Fibroblast of peridontal ligament (primary cell): ENCODE results near the gene CISTR.
"Not testable (repeated sequence)": the region's sequence is repeated elsewhere in the genome, so short reads cannot be mapped to it uniquely, and the experiment has no call there.

Experiments used
- DNase-seq: peaks from one replicate; pipeline ENCODE4 v3.0.0-alpha.2; 2010; ENCODE audit errors: extremely low read depth

Gene CISTR

DNA sequence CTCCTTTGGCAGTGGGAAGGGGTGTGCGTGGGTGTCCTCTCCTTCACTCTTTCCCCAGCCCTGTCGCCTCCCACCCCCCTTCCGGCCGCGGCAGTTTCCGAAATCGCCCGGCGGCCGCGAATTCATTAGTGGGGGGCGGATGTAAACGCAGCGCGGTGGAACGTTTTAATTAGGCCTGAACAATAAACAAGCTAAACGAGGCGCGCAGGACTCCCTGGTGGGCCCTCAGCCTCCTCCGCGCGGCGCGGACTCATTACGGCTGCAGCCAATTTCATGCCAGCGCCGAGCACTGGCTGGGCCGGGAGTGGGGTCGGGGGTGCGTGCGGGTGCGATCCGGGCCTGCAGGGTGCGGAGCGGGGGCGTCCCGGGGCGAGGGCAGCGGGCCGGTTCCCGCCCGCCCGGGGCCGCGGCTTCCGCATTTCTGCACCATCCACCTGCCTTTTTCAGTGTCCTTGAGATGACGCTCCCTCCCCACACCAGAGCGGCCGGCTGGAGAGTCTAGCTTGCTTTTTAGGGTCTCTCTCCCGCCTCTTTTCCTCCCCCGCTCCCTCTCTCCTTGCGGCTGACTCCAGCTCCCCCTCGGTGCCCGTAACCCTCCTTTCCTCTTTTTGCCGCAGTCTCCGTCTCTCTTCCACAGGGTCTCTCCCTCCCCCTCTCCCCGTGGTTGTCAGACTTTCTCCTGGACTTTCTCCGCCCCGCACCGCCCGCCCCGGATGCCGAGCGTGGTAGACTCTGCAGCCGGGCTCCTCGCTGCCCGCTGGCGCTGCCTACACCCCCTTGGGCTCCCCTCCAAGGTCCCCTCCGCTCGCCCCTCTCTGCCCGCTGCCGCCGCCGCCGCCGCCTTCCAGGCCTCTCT lies at the start of gene CISTR:
Gene CISTR (minus strand): TSS at position 644 of the 856 bp plus-strand sequence.
- no peak for DNase-seq

DNA sequence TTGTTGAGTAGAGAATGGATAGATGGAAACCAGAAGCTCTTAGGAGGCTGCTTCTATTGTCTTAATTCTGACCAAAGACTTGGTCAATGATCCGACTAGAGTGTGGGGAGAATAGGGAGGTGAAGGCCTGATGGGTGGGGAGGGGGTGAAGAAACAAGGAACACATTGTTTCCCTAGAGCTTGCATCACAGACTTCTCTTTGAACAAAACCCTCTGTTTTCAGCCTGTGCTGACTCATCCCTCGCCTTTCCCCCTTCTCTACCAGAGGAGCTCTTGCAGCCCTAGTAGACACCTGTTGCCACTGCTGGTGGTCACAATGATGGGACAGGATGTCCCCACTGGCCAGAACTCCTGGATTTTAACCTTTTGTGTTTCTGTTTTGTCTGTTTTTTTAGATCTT lies 46.8 kb upstream of the CISTR start:
- DNase-seq, result no peak

DNA sequence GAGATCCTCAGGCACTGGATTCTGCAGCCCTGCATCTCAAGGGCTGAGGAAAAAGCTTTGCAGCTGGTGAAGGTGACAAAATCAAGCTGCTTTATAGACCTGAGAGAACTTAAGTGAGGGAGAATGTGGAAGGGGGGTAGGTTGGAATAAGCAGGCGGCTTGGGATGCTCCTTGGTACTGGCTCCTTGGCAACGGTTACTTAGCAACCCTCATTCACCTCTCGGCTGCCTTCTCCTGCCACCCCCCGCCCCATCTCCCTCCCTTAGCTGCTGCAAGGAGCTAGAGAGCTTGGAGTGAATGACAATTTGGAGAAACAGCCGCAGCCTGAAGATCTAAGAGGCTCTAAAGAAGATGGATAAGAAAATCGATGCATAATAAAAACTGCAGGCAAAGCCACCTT lies 44.1 kb upstream of the CISTR start:
- DNase-seq, result no peak

DNA sequence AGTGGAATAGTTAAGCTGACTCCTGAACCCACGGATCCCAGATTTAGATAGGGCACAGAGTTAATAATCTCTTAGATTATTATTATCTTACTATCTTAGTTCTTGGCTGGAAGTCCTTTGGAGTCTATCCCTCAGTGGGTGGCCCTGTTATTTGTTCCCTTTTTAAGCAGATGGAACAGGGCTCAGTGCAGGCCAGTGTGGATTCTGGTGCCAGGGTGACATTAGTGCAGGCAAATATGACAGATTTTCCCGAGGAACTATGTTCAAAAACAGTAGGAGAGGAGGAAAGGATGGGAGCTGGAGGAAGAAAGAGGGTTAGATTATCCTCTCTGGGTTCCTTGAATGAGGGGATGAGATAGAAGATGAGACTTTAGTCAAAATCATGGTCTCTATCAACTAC lies 41.4 kb upstream of the CISTR start:
- no peak for DNase-seq

DNA sequence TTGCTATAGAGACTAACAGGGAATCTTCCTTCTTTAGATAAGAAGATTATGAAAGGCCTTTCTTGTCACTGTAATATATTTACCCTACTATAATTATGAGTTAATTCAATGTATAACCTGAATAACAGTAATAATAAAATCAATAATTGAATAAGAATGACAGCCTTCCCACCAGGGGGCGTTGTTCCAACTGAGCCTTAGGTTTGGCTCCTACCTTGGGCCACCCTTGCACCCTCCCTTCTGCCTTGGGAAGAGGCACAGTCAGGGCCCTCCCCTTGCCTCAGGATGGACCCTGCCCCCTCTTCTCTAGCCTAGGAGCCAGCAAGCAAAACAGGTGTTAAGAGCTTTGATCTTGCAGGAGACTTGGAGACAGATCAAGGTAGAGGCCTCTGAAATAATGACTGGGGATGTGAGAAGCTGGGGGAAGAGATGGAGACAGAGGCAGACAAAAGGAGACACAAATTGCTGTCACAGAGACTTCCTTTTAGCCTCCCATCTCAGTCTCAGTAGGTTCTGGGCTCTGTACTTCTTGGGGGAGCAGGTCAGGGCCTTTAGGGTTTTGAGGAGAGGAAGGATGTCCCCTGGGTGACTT lies 40.1 kb upstream of the CISTR start:
- DNase-seq, result no peak

DNA sequence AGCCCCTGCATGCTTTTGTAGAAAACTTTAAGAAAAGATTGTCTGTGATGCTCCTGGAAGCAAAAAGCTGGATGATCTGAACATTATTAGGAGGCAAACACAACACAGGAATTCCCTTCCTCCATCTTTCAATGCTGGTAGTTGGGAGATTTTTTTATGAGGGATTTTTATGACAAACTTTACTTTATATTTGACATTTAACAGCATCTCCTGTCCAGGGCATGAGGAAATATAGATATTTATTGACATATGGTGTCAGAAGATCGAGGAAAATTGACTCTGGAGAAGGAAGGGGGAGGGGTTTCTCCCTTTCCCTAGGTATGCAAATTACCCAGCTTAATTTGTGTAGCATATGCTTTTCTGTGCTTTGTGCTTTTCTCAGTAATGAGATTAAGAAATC lies 37.8 kb upstream of the CISTR start:
- no peak for DNase-seq

DNA sequence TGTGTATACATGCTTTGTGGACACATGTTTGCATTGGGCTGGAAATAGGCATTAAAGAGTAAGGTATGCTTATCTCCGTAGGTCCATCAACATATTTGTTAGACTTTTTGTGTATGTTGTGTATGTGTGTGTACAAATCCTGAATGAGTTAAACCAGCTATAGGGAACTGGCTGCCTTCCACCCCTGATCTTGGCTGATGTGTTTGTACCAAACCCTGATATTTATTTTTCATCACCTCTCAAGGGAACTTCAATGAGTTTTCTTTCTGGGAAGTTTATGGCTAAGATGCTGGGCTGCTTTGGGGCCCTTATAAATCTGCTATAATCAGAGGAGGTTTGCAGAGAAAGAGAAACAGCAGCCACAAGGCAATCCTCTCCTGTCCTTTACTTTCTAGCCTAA lies 37.1 kb upstream of the CISTR start:
- no peak for DNase-seq

DNA sequence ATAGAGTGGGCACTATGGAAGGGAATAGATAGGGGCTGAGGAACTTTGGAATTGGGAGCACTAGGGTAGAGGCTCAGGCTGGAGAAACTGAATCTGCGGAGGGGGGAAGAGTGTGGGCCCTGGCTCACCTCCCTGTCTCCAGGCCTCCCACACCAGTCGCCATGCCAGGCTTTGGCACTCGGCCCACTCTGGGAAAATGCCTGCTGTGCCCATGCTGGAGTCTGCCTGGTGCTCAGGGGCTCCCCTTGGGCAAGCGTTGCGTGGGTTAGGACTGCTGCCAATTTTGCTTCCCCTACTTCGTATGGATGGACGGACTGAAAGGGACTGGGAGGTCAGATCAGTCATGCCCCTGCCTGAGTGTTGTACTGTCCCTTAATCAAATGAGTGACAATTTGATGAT lies 34.6 kb upstream of the CISTR start:
- DNase-seq, result no peak

DNA sequence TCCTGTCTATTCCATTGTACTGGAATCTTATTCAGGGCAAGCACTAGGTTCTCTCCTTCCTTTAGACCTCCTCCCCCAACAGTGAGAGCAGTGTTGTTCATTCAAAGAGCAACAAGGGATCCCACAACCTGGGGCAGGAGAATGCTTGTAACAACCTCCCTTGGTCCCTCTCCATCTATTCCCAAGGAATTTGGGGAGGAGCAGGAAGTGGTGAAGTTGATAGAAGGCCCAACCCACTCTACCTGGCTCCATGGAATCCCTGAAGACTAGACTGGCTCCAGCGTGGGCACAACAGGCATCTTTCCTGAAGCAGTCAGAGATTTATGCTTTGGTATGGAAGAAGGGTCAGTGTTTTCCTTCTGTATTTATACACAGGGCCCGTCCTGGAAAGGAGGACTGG lies 33.4 kb upstream of the CISTR start:
- no peak for DNase-seq

DNA sequence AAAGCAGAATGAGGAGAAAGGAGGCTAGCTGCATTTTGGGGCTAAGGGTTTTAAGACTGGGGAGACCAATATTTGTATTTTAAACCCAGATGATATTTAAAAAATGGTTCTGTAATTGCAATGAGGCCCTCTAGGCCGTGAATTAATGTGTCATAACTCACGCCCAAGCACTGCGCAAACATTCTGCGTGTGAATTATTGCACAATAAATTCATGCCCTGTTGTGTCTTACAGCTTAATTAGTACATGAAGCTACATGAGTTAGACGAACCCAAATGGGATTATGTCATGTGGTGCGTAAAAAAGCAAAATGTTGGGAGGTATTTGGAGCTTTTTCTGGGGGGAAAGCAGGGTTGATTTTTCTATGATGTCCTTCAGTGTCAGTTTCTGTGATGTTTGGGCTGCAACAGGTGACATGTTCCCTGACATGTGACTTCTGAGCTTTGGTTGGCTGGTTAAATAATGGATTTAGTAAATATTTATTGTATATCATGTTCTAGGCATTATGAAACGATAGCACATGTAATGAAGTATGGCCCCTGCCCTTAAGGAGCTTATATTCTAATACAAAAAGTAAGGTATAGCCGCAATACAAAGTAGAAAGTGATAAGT lies 30.4 kb upstream of the CISTR start:
- DNase-seq, result no peak

DNA sequence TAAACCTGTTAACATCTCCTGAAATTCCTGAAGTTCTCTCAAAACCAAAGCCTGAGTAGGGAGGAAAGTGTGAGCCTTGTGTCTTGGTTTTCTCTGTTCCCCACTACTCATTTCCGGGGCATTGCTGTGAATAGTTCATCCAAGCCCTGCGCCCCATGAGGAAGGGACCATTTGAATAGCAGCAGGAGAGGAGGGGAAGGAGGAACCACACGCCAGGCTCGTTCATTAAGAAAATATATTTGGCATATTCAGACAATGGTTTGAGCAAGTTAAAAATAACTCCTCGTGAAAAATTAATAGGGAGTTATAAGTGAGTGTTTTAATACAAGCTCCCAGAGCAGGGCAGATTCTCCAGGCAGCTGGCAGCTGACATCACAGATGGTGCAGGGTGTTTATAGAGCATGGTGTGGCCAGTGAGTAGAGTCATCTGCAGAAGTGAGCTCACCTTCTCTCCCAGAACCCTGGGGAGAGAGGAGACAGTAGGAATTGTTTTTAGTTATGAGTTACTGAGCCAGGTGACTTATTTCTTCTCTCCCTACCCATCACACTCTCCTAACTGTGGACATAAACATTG lies 29.5 kb upstream of the CISTR start:
- no peak for DNase-seq

DNA sequence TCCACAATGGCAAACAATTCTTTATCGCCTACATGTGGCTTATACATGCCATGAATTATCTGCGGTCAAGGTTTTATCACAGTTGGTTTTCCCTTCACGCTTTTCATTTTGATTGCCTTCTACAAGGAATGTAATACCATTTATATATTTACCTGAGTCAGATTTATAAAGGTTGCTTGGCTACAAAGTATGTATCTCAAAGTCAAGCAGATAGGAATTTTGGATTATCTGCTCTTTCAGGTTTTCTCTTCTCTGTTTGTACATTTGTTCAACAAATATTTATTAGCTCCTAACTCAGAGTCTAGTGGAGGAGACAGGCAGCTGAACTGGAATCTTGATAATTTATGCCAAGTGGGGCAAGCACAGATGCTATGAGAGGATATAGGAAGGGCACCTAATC lies 28.5 kb upstream of the CISTR start:
- no peak for DNase-seq

DNA sequence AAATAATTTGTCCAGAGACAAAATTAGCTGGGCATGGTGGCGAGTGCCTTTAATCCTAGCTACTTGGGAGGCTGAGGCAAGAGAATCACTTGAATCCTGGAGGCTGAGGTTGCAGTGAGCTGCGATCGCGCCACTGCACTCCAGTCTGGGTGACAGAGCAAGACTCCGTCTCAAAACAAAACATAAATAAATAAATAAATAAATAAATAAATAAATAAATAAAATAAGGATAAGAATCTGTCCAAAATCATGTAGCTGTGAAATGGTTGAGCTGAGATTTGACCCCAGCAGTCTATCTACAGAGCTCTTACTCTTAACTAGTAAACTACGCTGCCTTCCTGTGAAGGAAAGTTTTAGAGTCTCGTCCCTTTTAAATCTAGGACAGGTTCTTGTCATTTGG lies 27.9 kb upstream of the CISTR start:
- DNase-seq, result not testable (repeated sequence)

DNA sequence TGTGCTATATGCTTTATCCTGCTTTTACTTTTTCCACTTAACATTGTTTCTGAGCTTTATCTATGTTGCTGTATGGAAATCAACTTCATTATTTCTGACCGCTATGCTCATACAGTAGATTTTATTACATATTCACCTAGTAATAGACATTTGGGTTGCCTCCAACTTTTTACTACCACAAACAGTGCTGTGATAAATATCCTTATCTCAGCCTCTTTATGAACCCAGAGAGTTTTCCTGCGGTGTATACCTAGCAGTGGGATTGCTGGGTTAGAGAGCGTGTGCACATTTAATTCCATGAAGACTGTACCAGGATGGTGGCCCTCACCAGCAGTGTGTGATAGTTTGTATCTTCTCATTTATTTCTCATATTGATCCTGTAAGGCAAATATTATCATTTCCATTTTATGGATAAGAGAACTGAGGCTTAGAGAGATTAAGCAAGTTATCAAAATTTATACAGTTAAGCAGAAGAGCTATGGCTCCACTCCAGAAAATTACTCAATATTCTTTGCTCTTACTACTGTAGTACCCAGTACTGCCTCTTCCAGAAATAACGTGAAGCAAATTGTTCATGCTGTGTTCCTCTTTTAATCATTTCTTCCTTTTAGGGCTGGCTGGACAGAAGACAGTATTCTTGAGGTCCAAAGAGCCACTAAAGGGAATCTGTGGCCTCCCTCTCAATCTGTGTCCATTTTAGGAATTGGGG lies 26.3 kb upstream of the CISTR start:
- DNase-seq, result no peak

DNA sequence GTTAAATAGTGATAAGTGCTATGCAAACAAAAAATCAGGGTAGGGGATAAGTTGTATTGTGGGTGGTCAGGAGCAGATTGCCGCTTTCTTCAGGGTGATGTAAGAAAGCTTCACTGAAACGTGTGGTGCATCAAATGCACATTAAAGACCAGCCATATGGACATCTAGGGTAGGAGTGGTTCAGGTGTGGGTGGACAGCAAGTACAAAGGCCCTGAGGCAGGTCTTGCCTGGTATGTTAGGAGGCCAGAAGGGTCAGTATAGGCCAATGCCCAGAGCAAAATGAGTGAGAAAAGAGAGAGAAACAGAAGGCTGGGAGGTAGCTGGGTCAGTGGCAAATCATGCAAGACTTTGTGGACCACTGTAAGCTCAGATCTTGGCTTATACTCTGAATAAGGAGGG lies 25.6 kb upstream of the CISTR start:
- DNase-seq, result no peak

DNA sequence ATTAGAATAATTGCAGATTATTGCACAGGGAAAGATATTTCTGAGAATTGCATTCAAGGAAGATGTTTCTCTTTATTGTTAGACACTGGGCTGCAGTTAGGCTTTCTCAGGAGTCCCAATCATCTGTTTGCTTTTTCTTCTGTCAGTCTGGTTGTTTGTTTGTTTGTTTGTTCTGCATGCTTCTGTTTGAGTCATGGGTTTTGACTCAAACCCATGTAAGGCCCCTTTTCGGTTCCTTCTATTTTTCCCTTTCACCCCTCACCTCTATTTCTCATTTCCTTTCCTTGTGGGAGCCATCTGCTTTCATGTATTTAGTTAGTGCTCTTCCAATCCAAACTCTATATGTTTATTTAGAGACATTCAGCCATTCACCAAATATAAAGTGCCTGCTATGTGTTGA lies 25.1 kb upstream of the CISTR start:
- no peak for DNase-seq

DNA sequence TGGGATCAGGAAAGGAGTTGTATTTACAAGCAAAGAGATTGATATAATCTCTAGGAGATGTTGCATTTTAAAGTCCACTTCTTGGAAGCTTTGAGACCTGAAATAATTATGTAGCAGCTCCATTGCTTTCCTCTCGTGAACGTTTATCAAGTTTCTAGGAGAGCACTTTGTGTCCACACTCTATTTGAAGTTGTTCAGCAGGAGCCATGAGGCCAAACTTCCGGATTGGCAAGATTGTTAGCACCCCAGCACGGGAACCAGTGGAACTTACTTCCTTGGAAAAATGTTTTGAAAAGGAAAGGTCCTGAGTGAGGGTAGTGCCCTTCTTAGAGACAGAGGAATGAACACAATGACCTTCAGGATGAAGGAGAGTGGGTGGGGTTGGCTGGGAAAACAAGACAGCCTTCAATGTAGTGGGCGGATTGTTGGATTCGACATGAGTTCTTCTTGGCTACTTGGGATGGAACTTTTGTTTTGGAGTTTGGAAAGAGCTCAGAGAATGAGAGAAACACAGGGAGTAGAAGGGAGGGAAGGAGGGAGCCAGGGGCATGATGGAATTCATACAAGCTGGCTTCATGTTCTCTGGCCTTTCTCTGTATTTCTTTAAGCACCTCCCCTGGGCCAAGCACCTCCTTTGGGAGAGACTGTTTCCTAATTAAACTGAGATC lies 23.8 kb upstream of the CISTR start:
- DNase-seq, result no peak

DNA sequence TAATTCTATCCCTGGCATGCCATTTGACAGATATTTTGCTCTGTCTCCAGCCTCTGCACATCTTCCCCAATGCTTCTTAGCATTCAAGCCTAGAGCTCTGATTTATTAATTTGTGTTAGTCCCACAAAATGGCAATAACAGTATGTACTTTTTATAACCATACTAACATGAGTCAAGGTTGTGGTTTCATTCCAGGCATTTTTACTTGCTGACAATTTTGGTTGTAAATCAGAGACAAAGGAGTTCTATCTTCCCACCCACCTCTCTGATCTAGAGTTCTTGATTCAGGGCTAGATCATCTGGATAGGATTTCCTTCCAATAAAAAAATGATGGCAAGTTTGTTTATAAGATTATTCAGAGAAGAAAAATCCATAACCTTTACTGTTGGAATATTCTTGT lies 18.5 kb upstream of the CISTR start:
- DNase-seq, result peak; percentile 85

DNA sequence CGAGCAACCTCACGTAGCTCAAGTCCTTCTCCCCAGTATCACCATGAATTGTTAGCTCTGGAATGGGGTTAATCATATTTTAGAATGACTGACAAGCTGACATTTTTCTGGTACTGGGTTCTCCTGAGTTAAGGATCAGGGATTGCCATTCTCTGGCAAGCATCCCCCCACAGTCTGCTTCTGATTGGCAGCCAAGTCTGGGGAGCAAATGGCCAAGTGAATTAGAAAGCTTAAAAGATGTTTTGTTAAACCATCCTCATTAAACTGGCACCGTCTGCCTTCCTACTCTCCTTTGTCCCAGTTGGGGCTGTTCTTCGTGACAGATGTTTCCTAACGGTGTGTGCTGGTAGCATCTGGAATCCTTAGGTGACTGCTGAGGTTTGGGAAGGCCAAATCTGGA lies 17.2 kb upstream of the CISTR start:
- DNase-seq, result no peak

DNA sequence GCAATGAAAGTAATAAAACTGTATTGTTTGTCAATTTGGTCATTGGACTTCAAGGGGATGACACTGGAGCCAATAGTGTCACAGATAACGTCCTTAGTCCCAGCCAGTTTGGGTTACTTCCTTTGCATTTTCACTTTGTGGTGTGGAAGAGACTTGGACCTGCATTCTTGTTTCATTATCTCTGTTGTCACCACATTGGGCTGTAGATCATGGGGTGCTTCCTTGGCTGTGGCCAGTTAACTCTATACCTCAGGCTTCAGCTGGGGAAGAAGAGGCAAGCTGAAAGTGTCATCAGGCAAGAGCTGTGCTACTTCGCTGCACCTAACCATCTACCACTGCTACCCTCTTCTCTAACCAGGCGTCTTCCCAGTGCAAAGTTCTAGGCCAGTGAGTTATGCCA lies 15.1 kb upstream of the CISTR start:
- DNase-seq, result no peak

DNA sequence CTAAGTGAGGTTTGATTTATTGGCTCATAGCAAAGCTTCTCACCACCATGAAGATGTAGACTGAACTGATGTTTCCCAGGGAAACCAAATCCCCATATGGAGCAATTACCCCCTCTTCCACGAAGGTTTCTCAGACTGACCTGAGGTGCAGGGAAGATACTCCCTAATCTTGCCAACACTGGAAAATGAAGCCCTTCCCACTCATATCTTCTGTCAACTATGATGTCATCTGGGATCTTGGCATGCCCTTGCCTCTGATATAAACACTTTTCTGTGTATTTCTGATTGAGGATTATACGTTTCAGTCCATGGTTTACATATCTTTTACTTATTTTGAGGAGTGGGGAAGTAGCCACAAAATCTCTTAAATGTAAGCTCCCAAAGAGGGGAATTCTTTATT lies 14.1 kb upstream of the CISTR start:
- DNase-seq, result peak; percentile 31

DNA sequence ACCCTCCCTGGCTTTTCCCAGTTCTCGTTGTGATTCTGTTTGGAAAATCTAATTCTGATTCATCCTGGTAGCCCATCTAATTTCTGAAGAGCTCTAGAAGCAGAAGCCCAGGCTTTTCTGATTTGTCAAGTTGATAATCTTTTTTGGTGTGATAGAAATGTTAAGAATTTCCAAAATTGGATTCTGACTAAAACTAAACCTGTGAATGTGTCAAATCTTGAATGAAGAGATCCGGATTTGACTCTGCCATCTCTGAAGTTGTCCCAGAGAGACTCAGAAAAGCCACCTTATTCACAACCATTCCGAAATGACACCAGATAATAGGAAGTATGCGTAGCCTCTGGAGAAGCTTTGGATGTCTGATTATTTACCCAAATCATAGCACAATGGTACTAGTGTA lies 12.8 kb upstream of the CISTR start:
- DNase-seq, result no peak
